HG03439 (cell line): ENCODE measurements around the gene ARHGEF18.
"Not testable (repeated sequence)": the region's sequence is repeated elsewhere in the genome, so short reads cannot be mapped to it uniquely, and the experiment has no call there.

ENCODE experiments used
- ATAC-seq: cut with Tn5 transposase; IDR thresholded peaks from one replicate; pipeline ENCODE4 v1.9.1; 2021; ENCODE audit warnings: mild to moderate bottlenecking, moderate library complexity; ENCODE audit not compliant: unreplicated experiment

ARHGEF18 gene

GRCh38 chr19:7346997-7347396 lies 1.7 kb upstream of the ARHGEF18 start:
- ATAC-seq = not testable (repeated sequence)

GRCh38 chr19:7349231-7349591 lies 474 bp downstream of the ARHGEF18 start:
- no peak for ATAC-seq

DNA sequence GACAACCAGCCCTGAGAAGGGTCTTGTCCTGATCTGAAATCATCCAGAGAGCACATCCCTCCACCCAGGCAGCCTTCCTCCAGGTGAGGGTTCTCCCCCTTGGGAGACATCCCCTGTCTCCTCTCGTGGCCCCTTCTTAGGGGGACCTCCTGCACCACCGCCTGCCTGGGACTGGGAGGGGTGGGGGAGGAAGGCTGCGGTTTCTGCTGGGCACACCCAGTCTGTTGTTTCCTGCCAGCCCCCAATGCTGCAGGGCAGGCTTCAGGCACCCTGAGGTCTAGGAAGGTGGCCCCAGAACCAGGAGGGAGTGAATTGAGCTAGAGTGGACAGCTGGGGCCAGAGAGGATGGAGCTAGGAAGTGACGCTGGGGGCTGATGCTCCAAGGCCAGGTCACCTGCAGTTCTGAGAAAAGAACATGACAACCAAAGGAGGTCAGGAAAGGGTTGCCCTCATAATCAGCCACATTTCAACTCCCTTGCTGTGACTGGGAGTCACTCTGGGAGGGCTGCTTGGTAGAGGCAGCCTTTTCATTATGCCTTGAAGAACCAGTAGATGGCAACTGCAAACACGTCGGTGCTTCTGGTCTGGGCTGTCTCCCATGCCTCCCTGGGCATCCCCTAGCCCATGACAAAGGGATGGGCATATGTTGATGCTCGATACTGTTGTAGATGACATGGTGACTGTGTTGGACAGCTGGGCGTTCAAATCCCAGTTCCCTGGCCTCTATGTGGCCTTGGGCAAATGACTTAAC lies 1.4 kb downstream of the ARHGEF18 start:
- ATAC-seq = no peak

DNA sequence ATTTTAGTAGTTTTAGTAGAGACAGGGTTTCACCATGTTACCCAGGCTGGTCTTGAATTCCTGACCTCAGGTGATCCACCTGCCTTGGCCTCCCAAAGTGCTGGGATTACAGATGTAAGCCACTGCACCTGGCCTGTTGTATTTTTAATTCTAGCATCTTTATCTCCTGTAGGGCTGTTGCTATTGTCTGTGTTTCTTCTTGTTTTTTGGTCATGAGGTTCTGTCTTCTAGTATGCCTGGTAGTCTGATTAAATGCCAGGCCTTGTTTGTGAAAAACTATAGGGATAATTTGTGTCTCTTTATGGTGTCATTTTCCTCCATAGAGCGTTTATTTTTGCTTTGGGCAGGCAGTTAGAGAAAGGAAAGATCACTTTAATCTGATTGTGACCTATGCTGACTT lies 3.1 kb downstream of the ARHGEF18 start:
- no peak for ATAC-seq

GRCh38 chr19:7355151-7355820 lies 6.5 kb downstream of the ARHGEF18 start:
- no peak for ATAC-seq

- ATAC-seq = no peak
Observed at GRCh38 chr19:7355871-7356270, 7.1 kb downstream of the ARHGEF18 start.

DNA sequence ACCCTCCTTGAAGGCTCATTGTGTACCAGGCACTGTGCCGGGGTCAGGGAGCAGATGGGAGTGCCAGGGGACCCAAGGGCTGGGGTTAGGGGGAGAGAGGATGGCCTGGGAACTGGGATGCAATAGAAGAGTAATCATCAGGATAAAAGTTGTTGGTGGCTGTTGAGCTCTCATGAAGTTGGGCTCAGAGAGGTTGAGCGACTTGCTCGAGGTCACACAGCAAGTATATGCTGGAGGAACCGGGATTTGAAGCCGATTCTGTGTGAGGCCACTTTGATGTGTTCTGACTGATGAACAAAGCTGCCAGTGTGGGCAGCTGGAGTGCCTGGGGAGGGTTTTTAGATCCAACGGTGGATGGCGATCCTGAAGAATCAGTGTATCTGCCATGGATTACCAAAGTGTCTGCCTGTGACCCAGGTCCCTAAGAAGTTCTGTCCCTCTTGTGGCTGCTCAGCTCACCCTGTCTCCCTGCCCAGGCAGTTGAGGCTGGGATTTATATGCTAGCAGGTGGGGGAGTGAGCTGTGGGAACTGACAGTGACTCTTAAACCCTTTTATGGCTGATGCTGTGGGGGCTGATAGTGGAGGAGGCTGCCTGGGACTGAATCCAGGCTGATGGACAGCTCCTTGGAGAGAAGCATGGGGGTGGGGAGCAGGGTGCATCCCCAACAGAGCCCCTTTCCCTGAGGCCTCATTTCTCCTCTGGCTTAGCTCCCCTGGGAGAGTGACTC lies 8.3 kb downstream of the ARHGEF18 start:
- no peak for ATAC-seq

DNA sequence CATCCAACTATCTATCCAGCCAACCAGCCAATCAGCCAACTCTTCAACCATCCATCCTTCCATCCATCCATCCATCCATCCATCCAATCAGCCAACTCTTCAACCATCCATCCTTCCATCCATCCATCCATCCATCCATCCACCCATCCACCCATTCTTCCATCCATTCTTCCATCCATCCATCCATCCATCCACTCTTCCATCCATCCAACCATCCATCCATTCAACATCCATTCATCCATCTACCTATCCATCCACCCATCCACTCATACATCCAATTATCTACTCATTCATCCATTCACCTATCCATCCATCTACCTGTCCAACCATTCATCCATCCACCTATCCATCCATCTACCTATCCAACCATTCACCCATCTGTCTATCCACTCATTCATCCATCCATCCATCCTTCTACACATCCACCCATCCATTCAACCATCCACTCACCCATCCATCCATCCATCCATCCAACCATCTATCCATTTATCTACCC lies 9.4 kb downstream of the ARHGEF18 start:
- ATAC-seq = no peak

DNA sequence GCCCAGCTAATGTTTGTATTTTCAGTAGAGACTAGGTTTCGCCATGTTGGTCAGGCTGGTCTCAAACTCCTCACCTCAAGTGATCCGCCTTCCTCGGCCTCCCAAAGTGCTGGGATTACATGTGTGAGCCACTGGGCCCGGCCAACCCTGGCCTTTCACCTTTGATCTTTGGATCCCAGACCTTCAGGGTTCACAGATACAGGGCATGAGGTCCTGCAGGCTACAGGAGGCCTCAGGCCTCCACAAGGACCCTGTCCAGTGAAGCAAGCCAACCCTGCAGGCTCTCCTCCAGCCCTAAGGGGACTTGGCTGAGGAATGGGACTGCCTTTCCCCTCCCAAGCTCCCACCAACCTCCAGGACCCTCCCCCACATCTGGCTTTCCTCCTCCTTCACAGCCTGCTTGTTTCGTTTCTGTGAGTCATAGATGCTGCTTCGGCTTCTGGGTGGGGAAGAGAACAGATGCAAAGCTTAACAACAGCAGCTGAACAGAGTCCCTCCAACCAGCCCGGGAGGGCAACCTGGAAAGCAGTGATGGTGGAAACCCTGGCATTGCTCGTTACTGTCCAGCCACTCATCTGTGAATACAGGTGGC lies 11.8 kb downstream of the ARHGEF18 start:
- ATAC-seq = no peak

- no peak for ATAC-seq
Observed at GRCh38 chr19:7363225-7363624, 14.5 kb downstream of the ARHGEF18 start.

DNA sequence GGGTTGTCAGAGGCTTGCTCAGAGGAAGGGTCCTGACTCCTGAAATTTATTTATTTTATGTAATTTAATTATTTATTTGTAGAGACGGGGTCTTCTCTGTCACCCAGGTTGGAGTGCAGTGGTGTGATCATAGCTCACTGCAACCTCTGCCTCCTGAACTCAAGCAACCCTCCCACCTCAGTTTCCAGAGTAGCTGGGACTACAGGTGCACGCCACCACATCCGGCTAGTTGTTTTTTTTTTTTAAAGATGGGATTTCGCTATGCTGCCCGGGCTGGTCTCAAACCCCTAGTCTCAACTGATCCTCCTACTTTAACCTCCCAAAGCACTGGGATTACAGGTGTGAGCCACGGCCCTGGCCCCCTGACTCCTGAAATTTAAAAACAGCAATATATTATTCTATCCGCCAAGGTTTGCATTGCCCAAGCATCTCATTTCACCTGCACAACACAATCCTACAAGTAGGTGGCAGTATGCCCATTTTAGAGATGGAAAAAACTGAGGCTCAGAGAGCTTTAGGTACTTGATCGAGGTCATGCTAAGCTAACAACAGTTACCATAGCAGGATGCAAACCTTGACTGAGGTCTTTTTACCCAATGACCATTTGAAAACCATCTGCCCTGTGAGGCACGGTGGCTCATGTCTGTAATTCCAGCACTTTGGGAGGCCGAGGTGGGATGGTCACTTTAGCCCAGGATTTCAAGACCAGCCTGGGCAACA lies 18.1 kb downstream of the ARHGEF18 start:
- ATAC-seq = no peak

DNA sequence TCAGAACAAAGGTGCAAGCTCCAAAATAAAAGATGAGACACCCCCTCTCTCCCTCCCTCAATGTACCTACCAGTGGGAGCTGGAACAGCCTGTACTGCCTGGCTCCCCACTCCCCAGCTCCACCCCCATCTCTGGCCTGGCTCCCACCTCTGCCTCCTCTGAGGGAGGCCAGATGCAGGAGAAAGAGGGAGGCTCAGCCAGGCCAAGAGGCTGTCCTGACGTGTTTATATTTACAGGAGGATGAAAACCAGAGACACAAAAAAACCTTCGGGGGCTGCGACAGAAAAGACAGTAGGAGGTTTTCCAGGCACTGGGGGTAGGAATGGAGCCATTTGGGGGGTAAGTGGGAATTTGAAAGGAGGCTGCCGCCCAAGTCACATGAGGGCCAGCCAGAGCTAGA lies 19.7 kb downstream of the ARHGEF18 start:
- ATAC-seq = no peak

DNA sequence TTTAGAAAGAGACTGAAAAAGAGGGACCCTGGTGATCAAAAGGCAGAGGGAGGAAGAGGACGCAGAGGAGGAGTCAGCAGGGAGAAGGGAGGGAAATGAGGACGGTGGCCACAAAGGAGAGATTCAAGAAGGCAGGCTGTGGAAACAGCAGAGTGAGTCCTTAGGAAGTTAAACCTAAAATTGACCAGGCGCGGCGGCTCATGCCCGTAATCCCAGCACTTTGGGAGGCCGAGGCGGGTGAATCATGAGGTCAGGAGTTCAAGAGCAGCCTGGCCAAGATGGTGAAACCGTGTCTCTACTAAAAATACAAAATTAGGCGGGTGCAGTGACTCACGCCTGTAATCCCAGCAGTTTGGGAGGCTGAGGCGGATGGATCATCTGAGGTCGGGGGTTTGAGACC lies 20.1 kb downstream of the ARHGEF18 start:
- ATAC-seq = not testable (repeated sequence)

DNA sequence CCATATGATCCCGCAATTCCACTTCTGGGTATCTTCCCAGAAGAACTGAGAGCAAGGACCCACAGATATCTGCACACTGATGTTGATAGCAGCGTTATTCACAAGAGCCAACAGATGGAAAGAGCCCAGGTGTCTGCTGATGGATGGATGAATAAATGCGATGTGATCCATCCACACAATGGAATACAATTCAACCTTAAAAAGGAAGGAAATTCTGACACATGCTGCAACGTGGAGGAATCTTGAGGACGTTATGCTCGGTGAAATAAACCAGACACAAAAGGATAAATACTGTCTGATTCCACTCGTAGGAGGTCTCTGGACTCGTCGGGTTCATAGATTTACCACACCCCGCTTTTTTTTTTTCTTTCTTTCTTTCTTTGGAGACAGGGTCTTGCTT lies 21.8 kb downstream of the ARHGEF18 start:
- ATAC-seq = no peak

- no peak for ATAC-seq
Observed at GRCh38 chr19:7371001-7371400, 22.3 kb downstream of the ARHGEF18 start.

GRCh38 chr19:7372810-7373209 lies 24.1 kb downstream of the ARHGEF18 start:
- no peak for ATAC-seq

DNA sequence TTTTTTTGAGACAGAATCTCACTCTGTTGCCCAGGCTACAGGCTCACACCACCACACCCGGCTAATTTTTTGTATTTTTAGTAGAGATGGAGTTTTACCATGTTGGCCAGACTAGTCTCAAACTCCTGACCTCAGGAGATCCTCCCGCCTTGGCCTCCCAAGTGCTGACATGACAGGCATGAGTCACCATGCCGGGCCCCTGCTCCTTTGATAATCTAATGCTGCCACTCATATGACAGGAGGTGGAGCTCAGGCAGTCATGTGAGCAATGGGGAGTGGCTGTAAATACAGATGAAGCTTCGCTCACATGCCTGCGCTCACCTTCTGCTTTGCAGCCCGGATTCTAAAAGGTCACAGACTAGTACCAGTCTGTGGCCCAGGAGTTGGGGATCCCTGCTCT lies 25.1 kb downstream of the ARHGEF18 start:
- no peak for ATAC-seq

DNA sequence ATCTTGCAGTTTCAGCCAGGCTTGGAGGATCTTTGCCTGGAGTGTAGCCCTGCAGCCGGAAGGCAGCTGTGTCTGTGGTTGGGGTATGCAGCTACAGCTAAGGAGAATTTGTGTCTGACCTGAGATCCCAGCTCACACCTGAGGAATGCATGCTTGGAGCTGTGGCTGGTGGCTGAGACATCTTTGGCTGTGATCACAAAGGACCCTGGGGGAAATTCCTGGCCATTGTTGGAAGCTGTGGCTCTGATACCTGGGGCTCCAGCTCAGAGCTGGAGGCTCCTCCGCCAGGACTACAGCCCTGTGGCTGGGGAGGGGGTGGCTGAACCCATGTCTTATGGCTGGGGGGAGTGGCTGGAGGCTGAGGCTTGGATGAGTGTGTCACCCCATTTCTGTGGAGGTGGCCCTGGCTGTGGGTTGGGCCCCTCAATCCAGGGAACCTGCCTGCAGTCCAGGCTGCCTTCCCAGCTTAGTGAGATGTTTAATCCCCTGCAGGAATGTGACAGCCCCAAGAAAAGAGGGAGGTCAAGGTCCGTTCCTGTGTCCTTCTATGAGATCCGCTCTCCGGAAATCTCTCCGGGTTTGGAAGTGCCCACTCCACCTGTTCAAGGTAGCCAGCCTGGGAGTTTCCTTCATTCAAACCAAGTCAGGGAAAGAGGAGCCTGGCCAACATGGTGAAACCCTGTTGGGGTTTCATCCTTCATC lies 27.6 kb downstream of the ARHGEF18 start:
- ATAC-seq = no peak

DNA sequence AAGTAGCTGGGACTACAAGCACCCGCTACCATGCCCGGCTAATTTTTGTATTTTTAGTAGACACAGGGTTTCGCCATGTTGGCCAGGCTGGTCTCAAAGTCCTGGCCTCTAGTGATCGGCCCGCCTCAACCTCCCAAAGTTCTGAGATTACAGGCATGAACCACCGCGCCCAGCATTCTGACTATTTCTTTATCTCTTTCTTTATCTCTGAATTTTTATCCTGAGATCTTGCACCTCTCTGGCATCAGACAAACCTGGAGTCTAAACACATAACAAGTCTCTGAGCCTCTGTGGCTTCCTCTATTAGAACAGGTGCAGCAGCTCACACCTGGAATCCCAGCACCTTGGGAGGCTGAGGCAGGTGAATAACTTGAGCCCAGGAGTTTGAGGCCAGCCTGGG lies 28.5 kb downstream of the ARHGEF18 start:
- ATAC-seq = no peak

DNA sequence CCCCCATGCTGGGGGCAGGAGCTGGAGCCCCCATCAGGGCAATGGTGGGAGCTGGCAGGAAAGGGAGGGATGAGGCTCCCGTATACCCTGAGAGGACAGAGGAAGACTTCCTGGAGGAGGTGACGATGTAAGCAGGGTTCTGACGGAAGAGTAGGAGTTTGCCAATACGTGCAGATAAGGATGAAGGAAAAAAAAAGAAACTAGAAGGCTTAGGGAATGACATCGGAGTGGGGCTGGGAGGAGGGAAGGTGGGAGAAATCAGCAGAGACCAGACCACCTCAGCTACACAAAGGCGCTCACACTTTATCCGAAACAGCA lies 32.3 kb downstream of the ARHGEF18 start:
- ATAC-seq = no peak
